H1 (cell line): ENCODE data around the gene RPS29. TPM values are rescaled to one million over a fixed set of nuclear protein-coding genes. Genes with fewer than 3 reads are reported as not detected.
A peak's percentile ranks its signal among the peaks of the same experiment; 100 is the strongest.

Experiments
- CTCF ChIA-PET: fragments of 300-600 bp; sonication (Branson Sonifier 250); formaldehyde crosslinking; loops from one replicate; lab custom pipeline; 2021; ENCODE audit not compliant: partially characterized antibody; lab: Charles Lee
- POLR2A ChIA-PET: fragments of 300-600 bp; sonication (Branson Sonifier 250); formaldehyde crosslinking; loops from one replicate; lab custom pipeline; 2021; ENCODE audit warnings: inconsistent platforms; ENCODE audit not compliant: partially characterized antibody; lab: Charles Lee
- DNase-seq, 2 experiments: peaks; one replicate each; pipeline versions ENCODE4 v3.0.0 to v3.0.0-alpha.2; 2010 to 2022; ENCODE audit warnings: low spot score in 2 of 2, low read depth in 1 of 2, mixed read lengths in 1 of 2
- FAIRE-seq: peaks from 2 replicates; lab custom pipeline; 2011; peaks lifted over from hg19 to GRCh38; lab: Jason Lieb, UNC
- H2AFZ ChIP-seq: 2 replicates; pipeline ENCODE4 v1.8.1; 2012; ENCODE audit warnings: low read length, inconsistent platforms
- H2AK5ac ChIP-seq: 2 replicates; pipeline ENCODE4 v1.6.1; 2013; ENCODE audit warnings: low read depth, low read length
- H2BK120ac ChIP-seq: replicated peaks from 2 replicates; pipeline ENCODE3; 2013; ENCODE audit warnings: low read depth, low read length, inconsistent platforms
- H2BK12ac ChIP-seq: 2 replicates; pipeline ENCODE4 v1.6.1; 2013; ENCODE audit warnings: low read depth, low read length
- H2BK15ac ChIP-seq: 2 replicates; pipeline ENCODE4 v1.6.1; 2013; ENCODE audit warnings: low read length
- H2BK20ac ChIP-seq: 2 replicates; pipeline ENCODE4 v1.6.1; 2013; ENCODE audit warnings: low read length
- H2BK5ac ChIP-seq: 2 replicates; pipeline ENCODE4 v1.6.1; 2013; ENCODE audit warnings: low read depth, low read length
- H3K14ac ChIP-seq: 2 replicates; pipeline ENCODE4 v1.6.1; 2013; ENCODE audit warnings: inconsistent platforms; ENCODE audit not compliant: insufficient read length
- H3K18ac ChIP-seq: 2 replicates; pipeline ENCODE4 v1.6.1; 2013; ENCODE audit warnings: low read length; ENCODE audit errors: extremely low read depth
- H3K23ac ChIP-seq: 2 replicates; pipeline ENCODE4 v1.6.1; 2013; ENCODE audit warnings: inconsistent platforms; ENCODE audit not compliant: insufficient read length
- H3K23me2 ChIP-seq: 2 replicates; pipeline ENCODE4 v1.6.1; 2013; ENCODE audit warnings: low read depth, low read length
- H3K27ac ChIP-seq: 2 replicates; pipeline ENCODE4 v1.6.1; 2011; ENCODE audit warnings: low read depth, low read length, inconsistent platforms
- H3K27me3 ChIP-seq, 4 experiments: replicated peaks in 1 of 4; 1 replicate in 1 of 4; 2 replicates in 3 of 4; pipeline versions ENCODE4 v1.6.1 to v1.8.1; 2011 to 2013; ENCODE audit warnings: low read length in 3 of 4, mild to moderate bottlenecking in 3 of 4, inconsistent platforms in 2 of 4, mixed read lengths in 2 of 4, moderate library complexity in 1 of 4; ENCODE audit not compliant: control insufficient read depth in 3 of 4, insufficient read depth in 3 of 4; ENCODE audit errors: extremely low read depth in 1 of 4
- H3K36me3 ChIP-seq, 4 experiments: 2 replicates each; pipeline versions ENCODE4 v1.6.1 to v1.8.1; 2011 to 2013; ENCODE audit warnings: mild to moderate bottlenecking in 4 of 4, low read length in 3 of 4, moderate library complexity in 2 of 4, control low read depth in 1 of 4, inconsistent platforms in 1 of 4; ENCODE audit not compliant: insufficient read depth in 4 of 4, control insufficient read depth in 2 of 4
- H3K4ac ChIP-seq: replicated peaks from 2 replicates; pipeline ENCODE3; 2013; ENCODE audit warnings: low read length, low read depth, mixed read lengths, inconsistent platforms; ENCODE audit not compliant: insufficient read length
- H3K4me1 ChIP-seq, 4 experiments: replicated peaks in 1 of 4; 1 replicate in 1 of 4; 2 replicates in 3 of 4; pipeline versions ENCODE4 v1.6.1 to v1.8.1; 2011 to 2013; ENCODE audit warnings: low read length in 3 of 4, inconsistent platforms in 2 of 4, mixed read lengths in 1 of 4; ENCODE audit not compliant: insufficient read depth in 4 of 4, control insufficient read depth in 3 of 4
- H3K4me2 ChIP-seq, 2 experiments: 2 replicates each; pipeline versions ENCODE4 v1.6.1 to v1.8.1; 2011 to 2013; ENCODE audit warnings: low read depth in 2 of 2, low read length in 2 of 2, control low read depth in 1 of 2, inconsistent platforms in 1 of 2, mild to moderate bottlenecking in 1 of 2; ENCODE audit not compliant: insufficient read depth in 1 of 2
- H3K4me3 ChIP-seq, 4 experiments: fragments of 200-600, 300-600 bp in 1 of 4; sonication (generic), shearing (Covaris generic), sonication (Bioruptor Twin) in 1 of 4; 2 replicates each; pipeline versions ENCODE4 v1.5.1 to v1.8.1; 2011 to 2016; ENCODE audit warnings: low read length in 4 of 4, low read depth in 3 of 4, control low read depth in 2 of 4, inconsistent platforms in 2 of 4, mild to moderate bottlenecking in 2 of 4, mixed read lengths in 1 of 4, moderate library complexity in 1 of 4; ENCODE audit not compliant: insufficient read depth in 2 of 4; ENCODE audit errors: extremely low read depth in 1 of 4
- H3K56ac ChIP-seq: replicated peaks from 2 replicates; pipeline ENCODE3; 2013; ENCODE audit warnings: low read depth, mild to moderate bottlenecking, mixed read lengths, low read length, inconsistent platforms; ENCODE audit not compliant: insufficient read length
- H3K79me1 ChIP-seq: 2 replicates; pipeline ENCODE4 v1.6.1; 2013; ENCODE audit warnings: low read depth, low read length, control low read depth
- H3K79me2 ChIP-seq, 2 experiments: 2 replicates each; pipeline versions ENCODE4 v1.6.1 to v1.8.1; 2012 to 2013; ENCODE audit warnings: low read length in 2 of 2, mild to moderate bottlenecking in 2 of 2, inconsistent platforms in 1 of 2; ENCODE audit not compliant: insufficient read depth in 2 of 2, control insufficient read depth in 1 of 2
- H3K9ac ChIP-seq, 4 experiments: replicated peaks in 1 of 4; 1 replicate in 1 of 4; 2 replicates in 3 of 4; pipeline versions ENCODE4 v1.6.1 to v1.8.1; 2011 to 2013; ENCODE audit warnings: low read depth in 3 of 4, low read length in 3 of 4, control low read depth in 2 of 4, mild to moderate bottlenecking in 2 of 4, moderate library complexity in 2 of 4, inconsistent platforms in 1 of 4; ENCODE audit errors: extremely low read depth in 1 of 4
- H3K9me3 ChIP-seq, 2 experiments: 2 replicates each; pipeline versions ENCODE4 v1.6.1 to v1.8.1; 2012 to 2013; ENCODE audit warnings: mild to moderate bottlenecking in 2 of 2, moderate library complexity in 2 of 2, control low read depth in 1 of 2, inconsistent platforms in 1 of 2, low read depth in 1 of 2, low read length in 1 of 2, mixed read lengths in 1 of 2; ENCODE audit not compliant: insufficient read depth in 2 of 2
- H4K20me1 ChIP-seq, 2 experiments: replicated peaks in 1 of 2; 2 replicates each; pipeline versions ENCODE3 to v1.8.1; 2011 to 2013; ENCODE audit warnings: inconsistent platforms in 2 of 2, low read length in 2 of 2, mild to moderate bottlenecking in 1 of 2; ENCODE audit not compliant: insufficient read depth in 2 of 2, control insufficient read depth in 1 of 2
- H4K5ac ChIP-seq: 2 replicates; pipeline ENCODE4 v1.6.1; 2013; ENCODE audit warnings: low read length, low read depth, mixed read lengths, inconsistent platforms; ENCODE audit not compliant: insufficient read length
- H4K8ac ChIP-seq: 2 replicates; pipeline ENCODE4 v1.8.0; 2013; ENCODE audit warnings: mild to moderate bottlenecking, moderate library complexity, low read length, inconsistent platforms; ENCODE audit not compliant: insufficient read depth; ENCODE audit errors: extremely low read depth
- H4K91ac ChIP-seq: replicated peaks from 2 replicates; pipeline ENCODE3; 2013; ENCODE audit warnings: low read length, mixed read lengths, inconsistent platforms; ENCODE audit not compliant: insufficient read length
- NANOG ChIP-seq: IDR thresholded peaks from 2 replicates; pipeline ENCODE4 v1.6.1; 2011; ENCODE audit warnings: low read length, low read depth, mild to moderate bottlenecking, inconsistent platforms; ENCODE audit not compliant: insufficient read depth, poor library complexity, severe bottlenecking
- POLR2AphosphoS5 ChIP-seq: IDR thresholded peaks from 2 replicates; pipeline ENCODE4 v1.6.1; 2011; ENCODE audit warnings: low read depth, low read length
- TEAD4 ChIP-seq: IDR thresholded peaks from 2 replicates; pipeline ENCODE4 v1.6.1; 2012; ENCODE audit warnings: low read depth, low read length, inconsistent platforms, mixed read lengths
- WGBS, 2 experiments: shearing (Covaris generic) in 1 of 2; methylation state at CpG; one replicate each; pipeline versions ENCODE4 v1.1.6 to v1.1.7; 2013 to 2015; ENCODE audit warnings: low lambda C conversion rate in 2 of 2, mixed read lengths in 2 of 2, inconsistent platforms in 1 of 2, low coverage in 1 of 2, missing lambda C conversion rate in 1 of 2; ENCODE audit not compliant: insufficient replicate concordance in 2 of 2, insufficient coverage in 1 of 2, insufficient read length in 1 of 2; ENCODE audit errors: extremely low coverage in 1 of 2, missing lambda C conversion rate in 1 of 2; 5-methylcytosine and 5-hydroxymethylcytosine counted together
- polyA plus RNA-seq, 7 experiments: library from polyadenylated mRNA; depleted of rRNA in 3 of 7; stranded (reverse) in 5 of 7; unstranded in 2 of 7; fragments of >200 nt in 5 of 7; fragments of 200-250 nt in 2 of 7; gene quantifications; 1 replicate in 5 of 7; 2 replicates in 1 of 7; 4 replicates in 1 of 7; pipeline versions ENCODE4 v1.2.1 to v1.2.3, GENCODE V29; 2011 to 2013; ENCODE audit warnings: missing spikeins in 2 of 7, mixed read lengths in 2 of 7
- total RNA-seq: library from RNA; stranded (reverse); fragmentation: NEBNext Ultra II Directional; extraction: Animal tissue kit (Norgen Biotek cat#: 25700); gene quantifications from 2 replicates; pipeline ENCODE4 v1.2.1, GENCODE V29; 2021

Gene RPS29
- total and polyA plus RNA-seq, 2 of the 8 experiments (the other 6 are each of a cell fraction or from before 2014, with no cell fraction given): 2,193 to 23,165 TPM

DNA sequence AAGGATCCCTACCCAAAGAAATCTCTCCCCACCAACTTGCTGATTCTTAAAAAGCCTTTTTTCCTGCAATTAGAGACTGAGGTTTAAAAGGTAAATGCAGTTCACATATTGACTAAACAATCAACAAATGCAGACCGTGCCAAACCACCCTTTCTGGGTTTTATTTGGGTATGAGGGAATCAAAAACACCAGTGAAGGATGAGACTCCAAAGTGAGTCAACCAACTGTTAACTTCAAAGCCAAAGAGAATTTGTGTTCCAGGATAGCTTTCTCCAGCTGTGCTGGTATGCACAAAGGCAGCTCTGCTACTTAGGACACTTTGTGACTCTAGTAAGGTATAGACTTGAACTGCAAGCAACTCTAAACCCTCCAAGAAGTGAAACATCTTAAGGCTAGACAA, 39.4 kb downstream of the RPS29 start:
- Histone ChIP-seq H3K9me3 (no peaks in the 10 kb centered on the region; a peak in 1 of 4 replicates), H3K79me2 (no peaks in the 10 kb centered on the region), H3K23ac (no peak overlapping the region), H2BK20ac (0 out of 2 replicates have a peak overlapping the region, but pooled peaks have one; percentile 65), H2AK5ac (no peak overlapping the region), H2BK15ac (no peak overlapping the region), H3K27ac (no peak overlapping the region), H2BK12ac (no peak overlapping the region), H3K56ac (no peak overlapping the region), H3K18ac (no peak overlapping the region), H3K4me1 (peaks cover 0 to 9% (median 6%) of the 10 kb centered on the region in 4 experiments; a peak in 3 of 7 replicates), H2BK5ac (no peak overlapping the region), H3K4me2 (no peak overlapping the region), H3K9ac (no peak overlapping the region), H4K20me1 (no peaks in the 10 kb centered on the region), H3K36me3 (no peaks in the 10 kb centered on the region; a peak in 1 of 8 replicates), H3K27me3 (no peaks in the 10 kb centered on the region), H3K23me2 (no peaks in the 10 kb centered on the region; the same call in 1 of the 2 replicates), H4K8ac (no peak overlapping the region), H4K5ac (no peak overlapping the region), H3K4me3 (no peak overlapping the region), H2BK120ac (no peak overlapping the region), H2AFZ (no peak overlapping the region), H3K4ac (no peak overlapping the region), H4K91ac (no peak overlapping the region), H3K14ac (no peak overlapping the region), H3K79me1 (no peaks in the 10 kb centered on the region)
- TF ChIP-seq TEAD4 (0 out of 2 replicates have a peak, but pooled peaks have one; percentile 14), NANOG (no peak), POLR2AphosphoS5 (no peak)
- FAIRE-seq (no peak), DNase-seq (no peak)
- POLR2A ChIA-PET: no interaction called here
- WGBS, 2 experiments: 95% methylated on average over 1 of the region's 1 CpG; no CpG with 5 or more reads in 1 of the 2 experiments
- CTCF ChIA-PET: interaction anchor here (1.3 to 2.3 kb wide), 2 partner anchors 10 to 86 kb away, joined by 3 to 11 read pairs; no protein-coding TSS in a partner anchor
